GM19455 (cell line): ENCODE data around the gene FAM234B.

Experiments
- ATAC-seq: cut with Tn5 transposase; IDR thresholded peaks from one replicate; pipeline ENCODE4 v1.9.1; 2021; ENCODE audit not compliant: unreplicated experiment

The FAM234B gene

GRCh38 chr12:13044002-13044905 lies at the start of gene FAM234B:
TSS of gene FAM234B (plus strand) at chr12:13044381. CDS start at chr12:13044404, 23 bp downstream.
- peak; percentile 97 for ATAC-seq

DNA sequence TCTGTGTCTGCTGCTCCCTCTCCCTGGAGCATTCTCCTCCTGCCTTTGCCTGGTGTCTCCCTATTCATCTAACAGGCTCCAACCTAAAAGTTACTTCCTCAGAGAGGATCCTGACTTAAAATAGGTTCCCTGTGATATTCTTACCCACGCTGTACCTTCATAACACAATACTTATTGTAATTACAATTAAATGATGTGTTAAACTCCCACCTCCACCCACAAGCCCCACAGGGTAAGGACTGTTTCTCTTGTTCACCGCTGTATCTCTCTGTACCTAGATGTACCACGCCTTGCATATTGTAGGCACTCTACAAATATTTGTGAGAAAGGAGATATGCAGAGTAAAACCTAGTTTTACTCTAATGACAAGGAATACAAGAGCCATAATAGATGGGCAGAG lies 49.1 kb upstream of the FAM234B start:
- no peak for ATAC-seq

DNA sequence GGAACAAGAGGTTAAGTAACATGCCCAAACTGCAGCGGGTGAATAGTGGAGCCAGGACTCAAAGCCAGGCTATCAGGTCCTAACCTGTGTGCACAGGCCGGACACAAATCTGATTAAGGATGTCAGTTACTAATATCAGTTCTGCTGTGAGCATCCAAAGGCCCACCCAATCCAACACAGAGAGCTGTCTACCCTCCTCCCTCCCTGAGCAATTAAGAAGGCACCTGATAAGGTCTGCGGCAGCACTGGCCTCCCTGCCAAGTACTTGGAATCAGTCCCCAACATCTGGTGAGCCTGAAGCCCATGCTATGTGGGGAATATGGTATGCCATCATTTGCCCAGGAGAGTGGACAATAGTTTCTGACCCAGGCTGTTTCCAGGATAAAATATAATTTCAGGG lies 48.0 kb upstream of the FAM234B start:
- no peak for ATAC-seq

- no peak for ATAC-seq
Measured at GRCh38 chr12:12997156-12997555, 47.0 kb upstream of the FAM234B start.

- no peak for ATAC-seq
Measured at GRCh38 chr12:12997734-12998133, 46.4 kb upstream of the FAM234B start.

DNA sequence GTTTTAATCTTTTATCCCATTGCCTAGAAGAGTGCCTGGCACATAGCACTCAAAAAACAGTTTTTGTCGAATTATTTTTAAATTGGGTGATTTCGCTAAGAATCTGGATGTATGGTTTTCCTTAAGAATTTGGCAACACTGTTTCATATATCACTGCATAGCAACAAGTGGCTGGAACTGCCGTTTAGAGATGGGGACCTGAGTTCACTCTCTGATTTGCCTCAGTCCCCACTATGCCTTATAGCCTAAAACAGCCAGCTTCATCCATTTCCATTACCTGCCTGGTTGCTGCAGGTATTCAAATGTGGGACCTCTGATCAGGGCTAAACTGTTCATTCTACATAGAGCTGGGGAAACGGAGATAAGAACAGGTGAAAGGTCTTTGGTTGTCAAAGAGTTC lies 45.9 kb upstream of the FAM234B start:
- ATAC-seq, result no peak

GRCh38 chr12:12999271-12999958 lies 44.8 kb upstream of the FAM234B start:
- no peak for ATAC-seq

DNA sequence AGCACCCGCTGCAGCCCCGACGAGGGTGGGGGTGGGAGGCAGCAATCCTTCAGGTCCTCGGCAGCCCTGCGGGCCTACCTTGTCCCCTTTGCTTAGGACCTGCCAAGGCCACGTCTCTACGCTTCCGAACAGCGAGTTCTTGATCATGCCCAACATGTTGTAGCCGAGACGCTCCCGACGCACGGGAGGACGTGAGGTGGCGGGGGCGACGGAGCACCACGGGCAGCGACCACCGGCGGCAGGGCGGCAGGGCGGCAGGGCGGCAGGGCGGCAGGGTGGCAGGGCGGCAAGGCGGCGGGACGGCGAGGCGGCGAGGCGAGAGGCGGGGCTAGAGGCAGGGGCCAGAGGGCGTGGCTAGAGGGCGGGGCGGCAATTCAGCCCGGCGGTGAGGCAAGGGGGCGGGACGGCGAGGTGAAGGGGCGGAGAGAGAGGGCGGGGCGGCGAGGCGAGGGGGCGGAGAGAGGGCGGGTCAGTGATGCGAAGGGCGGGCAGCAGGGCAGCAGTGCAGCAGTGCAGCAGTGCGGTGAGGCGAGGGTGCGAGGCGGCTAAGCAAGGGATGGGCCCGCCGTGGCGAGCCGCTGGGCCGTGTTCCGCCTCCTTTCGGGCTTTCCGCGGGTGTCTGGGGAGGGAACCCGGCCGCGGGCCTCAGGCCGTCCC lies 44.1 kb upstream of the FAM234B start, which contains the start of gene HEBP1:
TSS of gene HEBP1 (minus strand) at position 307 of the 657 bp plus-strand sequence. CDS start at position 156, 151 bp downstream.
- peak; percentile 81 for ATAC-seq

- ATAC-seq, result peak; percentile 23
Measured at GRCh38 chr12:13000616-13000924, 43.6 kb upstream of the FAM234B start.

DNA sequence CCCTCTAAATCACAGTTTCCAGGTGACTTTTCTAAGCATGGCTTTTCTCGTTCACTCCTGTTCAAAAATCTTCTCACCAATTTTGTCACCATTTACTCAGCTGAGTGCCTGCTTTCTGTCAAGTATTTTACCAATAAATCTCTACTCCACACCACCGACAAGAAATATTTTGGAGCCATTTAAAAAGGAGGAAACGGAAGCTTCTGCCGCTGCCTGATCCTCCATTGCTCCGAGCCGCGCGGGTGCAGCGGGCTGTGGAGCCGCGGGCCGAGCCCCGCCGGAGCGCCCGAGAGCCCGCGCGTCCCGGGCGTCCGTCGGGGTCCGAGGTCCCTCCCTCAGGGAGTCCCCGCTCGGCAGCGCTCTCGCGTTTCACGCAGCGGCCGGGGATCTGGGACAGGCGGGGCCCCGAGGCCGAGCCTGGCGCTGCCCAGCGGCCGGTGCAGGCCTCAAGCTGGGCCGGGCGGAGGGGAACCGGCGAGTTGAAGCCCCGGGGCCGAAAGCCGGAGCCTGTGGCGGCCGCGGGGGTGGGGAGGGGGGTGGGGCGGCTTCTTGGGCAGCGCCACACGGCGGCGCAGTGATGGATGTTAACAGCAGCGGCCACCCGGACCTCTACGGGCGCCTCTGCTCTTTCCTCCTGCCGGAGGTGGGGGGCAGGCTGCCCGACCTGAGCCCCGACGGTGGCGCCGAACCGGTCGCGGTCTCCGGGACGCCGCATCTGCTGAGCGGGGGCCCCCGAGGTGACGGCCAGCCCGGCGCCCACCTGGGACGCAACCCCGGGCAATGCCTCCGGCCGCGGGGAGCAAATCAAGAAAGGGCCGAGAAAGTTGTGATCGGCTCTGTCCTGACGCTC lies 43.0 kb upstream of the FAM234B start:
- ATAC-seq, result no peak

- ATAC-seq, result no peak
Measured at GRCh38 chr12:13001775-13002040, 42.5 kb upstream of the FAM234B start.

GRCh38 chr12:13002301-13003097 lies 41.7 kb upstream of the FAM234B start:
- ATAC-seq, result no peak

GRCh38 chr12:13004361-13004760 lies 39.8 kb upstream of the FAM234B start:
- ATAC-seq, result no peak

GRCh38 chr12:13004986-13005385 lies 39.2 kb upstream of the FAM234B start:
- ATAC-seq, result no peak

DNA sequence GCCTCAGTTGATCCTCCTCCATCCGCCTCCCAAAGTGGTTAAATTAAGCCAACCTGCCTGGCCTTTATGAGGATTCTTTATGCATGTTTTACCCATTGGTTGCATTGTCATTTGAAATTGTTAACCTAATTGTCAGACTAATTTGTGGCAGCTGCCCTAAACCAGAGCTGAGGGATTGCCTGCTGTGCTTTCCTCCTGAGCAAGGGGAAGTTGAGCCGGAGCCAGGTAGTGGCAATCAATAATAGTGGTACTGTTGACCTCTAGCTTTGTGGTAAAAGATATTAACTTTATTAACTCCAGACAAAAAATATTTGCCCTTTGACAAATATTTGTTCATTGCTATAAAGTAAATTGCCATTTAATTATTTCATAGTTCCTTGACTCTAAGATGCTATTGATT lies 38.5 kb upstream of the FAM234B start:
- ATAC-seq, result no peak

- no peak for ATAC-seq
Measured at GRCh38 chr12:13007496-13008233, 36.5 kb upstream of the FAM234B start.

- no peak for ATAC-seq
Measured at GRCh38 chr12:13008741-13009380, 35.3 kb upstream of the FAM234B start.

- ATAC-seq, result no peak
Measured at GRCh38 chr12:13011098-13011497, 33.1 kb upstream of the FAM234B start.

DNA sequence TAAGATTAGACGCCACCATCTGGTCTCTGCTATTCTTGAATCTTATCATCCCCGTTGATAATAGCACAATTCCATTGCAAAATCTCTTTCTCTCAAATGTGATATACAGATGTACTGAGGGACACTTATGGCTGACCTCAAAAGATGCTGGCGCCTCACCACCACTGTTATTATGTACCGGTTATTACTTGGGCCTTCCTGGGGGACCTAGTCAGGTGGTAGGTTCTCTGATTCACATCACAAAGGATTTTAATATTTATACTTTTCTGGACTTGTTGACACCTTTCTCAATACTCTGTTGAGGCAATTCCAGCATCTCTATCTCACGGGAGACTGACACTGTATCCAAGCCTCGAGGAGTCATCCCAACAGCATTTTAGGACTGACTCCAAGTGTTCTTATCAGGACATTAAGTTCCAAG lies 21.3 kb upstream of the FAM234B start:
- no peak for ATAC-seq
